GM21786 (cell line): ENCODE results near the gene MBD3L3.
"Not testable (repeated sequence)": the region's sequence is repeated elsewhere in the genome, so short reads cannot be mapped to it uniquely, and the experiment has no call there.

Source experiments
- ATAC-seq: cut with Tn5 transposase; IDR thresholded peaks from one replicate; pipeline ENCODE4 v1.9.1; 2021; ENCODE audit not compliant: unreplicated experiment

Gene MBD3L3

GRCh38 chr19:7063764-7064418 lies 5.4 kb upstream of the MBD3L3 start:
- ATAC-seq, result no peak

- ATAC-seq, result no peak
Observed at GRCh38 chr19:7063339-7063738, 4.9 kb upstream of the MBD3L3 start.

- not testable (repeated sequence) for ATAC-seq
Observed at GRCh38 chr19:7059977-7060376, 1.5 kb upstream of the MBD3L3 start.

GRCh38 chr19:7056371-7056770 lies 2.1 kb downstream of the MBD3L3 start:
- ATAC-seq, result not testable (repeated sequence)

GRCh38 chr19:7055679-7056078 lies 2.8 kb downstream of the MBD3L3 start:
- ATAC-seq, result not testable (repeated sequence)

- ATAC-seq, result not testable (repeated sequence)
Observed at GRCh38 chr19:7054635-7055368, 3.7 kb downstream of the MBD3L3 start.

GRCh38 chr19:7052896-7053295 lies 5.6 kb downstream of the MBD3L3 start:
- ATAC-seq, result not testable (repeated sequence)

GRCh38 chr19:7051421-7051820 lies 7.1 kb downstream of the MBD3L3 start:
- ATAC-seq, result not testable (repeated sequence)

- ATAC-seq, result not testable (repeated sequence)
Observed at GRCh38 chr19:7049021-7049420, 9.5 kb downstream of the MBD3L3 start, which contains the start of gene MBD3L2. TSS of gene MBD3L2 (plus strand) at chr19:7049321. CDS start at chr19:7049374, 53 bp downstream.

GRCh38 chr19:7041563-7041962 lies 16.9 kb downstream of the MBD3L3 start:
- ATAC-seq, result not testable (repeated sequence)

GRCh38 chr19:7040079-7040478 lies 18.4 kb downstream of the MBD3L3 start, which contains the start of gene MBD3L4:
TSS of gene MBD3L4 (minus strand) at chr19:7040179. CDS start at chr19:7040144, 35 bp downstream.
- not testable (repeated sequence) for ATAC-seq

- ATAC-seq, result not testable (repeated sequence)
Observed at GRCh38 chr19:7030278-7030677, 28.2 kb downstream of the MBD3L3 start, which contains the start of gene MBD3L5. TSS of gene MBD3L5 (plus strand) at chr19:7030578. CDS start at chr19:7030612, 34 bp downstream.

GRCh38 chr19:7028790-7029189 lies 29.7 kb downstream of the MBD3L3 start:
- ATAC-seq, result not testable (repeated sequence)

GRCh38 chr19:7021331-7021730 lies 37.1 kb downstream of the MBD3L3 start, which contains the start of gene MBD3L2B:
TSS of gene MBD3L2B (minus strand) at chr19:7021431. CDS start at chr19:7021397, 34 bp downstream.
- not testable (repeated sequence) for ATAC-seq

GRCh38 chr19:7018828-7019227 lies 39.6 kb downstream of the MBD3L3 start:
- ATAC-seq, result no peak

GRCh38 chr19:7013678-7014077 lies 44.8 kb downstream of the MBD3L3 start:
- no peak for ATAC-seq

- ATAC-seq, result no peak
Observed at GRCh38 chr19:7010722-7011593, 47.5 kb downstream of the MBD3L3 start.

GRCh38 chr19:7007859-7008258 lies 50.6 kb downstream of the MBD3L3 start:
- ATAC-seq, result no peak
